Pancreas (tissue), 10 donors: ENCODE data around the gene AP2S1. TPM values are rescaled to one million over a fixed set of nuclear protein-coding genes. Genes with fewer than 3 reads are reported as not detected.
"Not testable (repeated sequence)": the region's sequence is repeated elsewhere in the genome, so short reads cannot be mapped to it uniquely, and the experiment has no call there.

Experiments
- ATAC-seq, 4 donors: fragments of 200-7000 bp; cut with Tn5 transposase; one replicate each; pipeline versions ENCODE4 v1.8.0 to v1.9.1; 2020; ENCODE audit warnings: mild to moderate bottlenecking in 4 of 4, moderate library complexity in 4 of 4
- DNase-seq, 6 donors: peaks; one replicate each; pipeline ENCODE4 v3.0.0-alpha.2; 2020
- FAIRE-seq: peaks from 2 replicates; lab custom pipeline; 2012; peaks lifted over from hg19 to GRCh38; lab: Jason Lieb, UNC
- H3K27ac ChIP-seq, 4 donors: fragments of 200-600 bp; sonication (generic); 1 replicate in 3 of 4; 2 replicates in 1 of 4; pipeline versions ENCODE4 v1.5.0 to v1.8.0; 2020
- H3K27me3 ChIP-seq, 4 donors: fragments of 200-600 bp; one replicate each; pipeline ENCODE4 v1.8.0; 2021
- H3K36me3 ChIP-seq, 3 donors: fragments of 200-600 bp; sonication (generic) in 1 of 3; one replicate each; pipeline versions ENCODE4 v1.5.0 to v1.8.0; 2020 to 2021
- H3K4me1 ChIP-seq, 3 donors: fragments of 200-600 bp; one replicate each; pipeline ENCODE4 v1.8.0; 2021
- H3K4me3 ChIP-seq, 4 donors: fragments of 200-600 bp; sonication (generic) in 2 of 4; one replicate each; pipeline versions ENCODE4 v1.5.0 to v1.8.0; 2020 to 2021
- H3K9me3 ChIP-seq, 4 donors: fragments of 200-600 bp; one replicate each; pipeline ENCODE4 v1.8.0; 2021
- WGBS, 2 donors: extraction: QIAGEN DNeasy Blood & Tissue Kit; methylation state at CpG; one replicate each; pipeline ENCODE4 v1.1.7; 2013; 5-methylcytosine and 5-hydroxymethylcytosine counted together
- intact Hi-C, 3 donors: fragments of 100-400 bp; cut with DNase I; formaldehyde crosslinking; loops; one replicate each; pipeline versions ENCODE4 v1.11.1 to v1.14.2; 2022
- polyA plus RNA-seq, 2 donors: library from polyadenylated mRNA; stranded (reverse); fragments of 200-250 nt; gene quantifications; one replicate each; pipeline ENCODE4 v1.2.3, GENCODE V29; 2013
- total RNA-seq, 6 donors: library from RNA; stranded (reverse); fragmentation: NEBNext Ultra II Directional in 4 of 6; extraction: Animal tissue kit (Norgen Biotek cat#: 25700) in 4 of 6; gene quantifications; one replicate each; pipeline versions ENCODE4 v1.2.1 to v1.2.4, GENCODE V29; 2021 to 2023
- TF ChIP-seq, protein P1 (sequence below), 4 donors: fragments of 200-600 bp; sonication (generic) in 3 of 4; IDR thresholded peaks; one replicate each; pipeline versions ENCODE4 v1.5.0 to v1.8.0; 2021; ENCODE audit warnings: antibody characterized with exemption in 4 of 4
- donor health status: healthy with polysubstance abuse.
- donor health status: DM: no; HTN: no; CAD: no; lungs with moderate emphysema.
- donor health status: DM: no; HTN: no; CAD: no.
- donor health status: control.
- donor health status: control.
- donor health status: Bipolar disorder and iron deficiency.
- donor health status: DM: yes; HTN: yes; CAD: no.
- donor health status: DM: no; HTN: no; CAD: no.
- donor health status: DM: no; HTN: no; CAD: no.
- donor health status: DM: yes; HTN: yes; CAD: no.

Gene AP2S1
- total and polyA plus RNA-seq, 8 donors = 34.5 to 50.9 (median 43.3) TPM

- FAIRE-seq (no peak), ATAC-seq (no peak), DNase-seq (no peak)
- intact Hi-C loops = no loop called here
- Histone ChIP-seq H3K4me1 (no peaks in the 10 kb centered on the region), H3K4me3 (no peak overlapping the region), H3K9me3 (no peaks in the 10 kb centered on the region), H3K27me3 (no peaks in the 10 kb centered on the region), H3K27ac (no peak overlapping the region), H3K36me3 (no peaks in the 10 kb centered on the region)
- TF ChIP-seq, protein P1, sequence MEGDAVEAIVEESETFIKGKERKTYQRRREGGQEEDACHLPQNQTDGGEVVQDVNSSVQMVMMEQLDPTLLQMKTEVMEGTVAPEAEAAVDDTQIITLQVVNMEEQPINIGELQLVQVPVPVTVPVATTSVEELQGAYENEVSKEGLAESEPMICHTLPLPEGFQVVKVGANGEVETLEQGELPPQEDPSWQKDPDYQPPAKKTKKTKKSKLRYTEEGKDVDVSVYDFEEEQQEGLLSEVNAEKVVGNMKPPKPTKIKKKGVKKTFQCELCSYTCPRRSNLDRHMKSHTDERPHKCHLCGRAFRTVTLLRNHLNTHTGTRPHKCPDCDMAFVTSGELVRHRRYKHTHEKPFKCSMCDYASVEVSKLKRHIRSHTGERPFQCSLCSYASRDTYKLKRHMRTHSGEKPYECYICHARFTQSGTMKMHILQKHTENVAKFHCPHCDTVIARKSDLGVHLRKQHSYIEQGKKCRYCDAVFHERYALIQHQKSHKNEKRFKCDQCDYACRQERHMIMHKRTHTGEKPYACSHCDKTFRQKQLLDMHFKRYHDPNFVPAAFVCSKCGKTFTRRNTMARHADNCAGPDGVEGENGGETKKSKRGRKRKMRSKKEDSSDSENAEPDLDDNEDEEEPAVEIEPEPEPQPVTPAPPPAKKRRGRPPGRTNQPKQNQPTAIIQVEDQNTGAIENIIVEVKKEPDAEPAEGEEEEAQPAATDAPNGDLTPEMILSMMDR (IDR thresholded peaks at IDR 0.05) = no peak
- WGBS, 2 donors = 67 to 82% methylated on average over 5 of the region's 5 CpGs
Observed at GRCh38 chr19:46825731-46826055, 25.0 kb downstream of the AP2S1 start.

GRCh38 chr19:46824890-46825730 lies 25.5 kb downstream of the AP2S1 start:
- no peaks in the 10 kb centered on the region for H3K27me3 ChIP-seq
- no peak overlapping the region for H3K27ac ChIP-seq
- ATAC-seq (peak in 2 of 4 donors; percentile 40 to 77), FAIRE-seq (no peak), DNase-seq (no peak)
- intact Hi-C loops = no loop called here
- H3K36me3 ChIP-seq = no peaks in the 10 kb centered on the region
- no peaks in the 10 kb centered on the region for H3K9me3 ChIP-seq
- H3K4me3 ChIP-seq = no peak overlapping the region
- 80 to 86% methylated on average over 21 of the region's 21 CpGs for WGBS, 2 donors
- TF ChIP-seq, protein P1 (IDR thresholded peaks at IDR 0.05) = no peak
- no peaks in the 10 kb centered on the region for H3K4me1 ChIP-seq

DNA sequence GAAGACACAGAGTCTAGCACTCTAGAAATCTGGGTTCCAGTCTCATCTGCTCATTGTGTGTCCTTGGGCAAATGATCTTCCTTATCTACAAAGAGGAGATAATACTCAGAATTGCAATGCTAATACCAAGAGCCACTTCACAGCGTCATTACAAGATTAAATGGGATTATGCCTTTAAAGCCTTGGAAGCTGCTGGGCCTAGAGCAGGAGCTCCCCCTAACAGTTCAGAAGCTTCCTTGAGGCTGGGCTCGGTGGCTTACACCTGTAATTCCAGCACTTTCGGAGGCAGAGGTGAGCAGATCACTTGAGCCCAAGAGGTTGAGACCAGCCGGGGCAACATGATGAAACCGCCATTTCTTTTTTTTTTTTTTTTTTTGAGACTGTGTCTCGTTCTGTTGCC lies 27.6 kb downstream of the AP2S1 start:
- no peaks in the 10 kb centered on the region for H3K36me3 ChIP-seq
- H3K27ac ChIP-seq = no peak overlapping the region
- DNase-seq (no peak), FAIRE-seq (no peak), ATAC-seq (no peak)
- H3K9me3 ChIP-seq = no peaks in the 10 kb centered on the region
- 86 to 91% methylated on average over 4 to 6 of the region's 6 CpGs for WGBS, 2 donors
- TF ChIP-seq, protein P1 (IDR thresholded peaks at IDR 0.05) = no peak
- intact Hi-C loops = no loop called here
- no peaks in the 10 kb centered on the region for H3K27me3 ChIP-seq
- H3K4me3 ChIP-seq = no peak overlapping the region
- no peaks in the 10 kb centered on the region for H3K4me1 ChIP-seq

- H3K27me3 ChIP-seq, FAIRE-seq, H3K4me3 ChIP-seq, H3K4me1 ChIP-seq, H3K36me3 ChIP-seq, H3K27ac ChIP-seq, ATAC-seq, H3K9me3 ChIP-seq, intact Hi-C loops, DNase-seq: not testable (repeated sequence)
- WGBS, 2 donors = 89 to 98% methylated on average over 4 of the region's 4 CpGs
Observed at GRCh38 chr19:46822410-46822787, 28.2 kb downstream of the AP2S1 start.

GRCh38 chr19:46821512-46822409 lies 28.9 kb downstream of the AP2S1 start:
- Histone ChIP-seq H3K9me3 (no peaks in the 10 kb centered on the region), H3K4me3 (no peak overlapping the region), H3K4me1 (no peaks in the 10 kb centered on the region), H3K27me3 (no peaks in the 10 kb centered on the region), H3K27ac (no peak overlapping the region), H3K36me3 (no peaks in the 10 kb centered on the region)
- ATAC-seq = peak in 2 of 4 donors; percentile 19 to 56
- WGBS, 2 donors = 76 to 84% methylated on average over 17 to 18 of the region's 18 CpGs
- TF ChIP-seq, protein P1 (IDR thresholded peaks at IDR 0.05) = no peak
- intact Hi-C loops = no loop called here
- no peak for FAIRE-seq
- DNase-seq = peak in 1 of 6 donors; percentile 52
